Fibroblast of pulmonary artery (primary cell): ENCODE measurements around the gene AJUBA.
"Not testable (repeated sequence)": the region's sequence is repeated elsewhere in the genome, so short reads cannot be mapped to it uniquely, and the experiment has no call there.

ENCODE experiments used
- DNase-seq: peaks from one replicate; pipeline ENCODE4 v3.0.0-alpha.2; 2010; ENCODE audit warnings: low read depth
- H3K4me3 ChIP-seq: replicated peaks from 2 replicates; pipeline ENCODE4 v1.5.1; 2011; ENCODE audit warnings: low read depth, mild to moderate bottlenecking, control low read depth, low read length, moderate library complexity
- TF ChIP-seq, protein P1 (sequence below): IDR thresholded peaks from 2 replicates; pipeline ENCODE4 v1.5.1; 2011; ENCODE audit warnings: mild to moderate bottlenecking, control low read depth, low read length, inconsistent platforms; ENCODE audit errors: missing control alignments

AJUBA gene

GRCh38 chr14:23015618-23016017, 33.3 kb upstream of the AJUBA start:
- no peak for DNase-seq
- TF ChIP-seq, protein P1, sequence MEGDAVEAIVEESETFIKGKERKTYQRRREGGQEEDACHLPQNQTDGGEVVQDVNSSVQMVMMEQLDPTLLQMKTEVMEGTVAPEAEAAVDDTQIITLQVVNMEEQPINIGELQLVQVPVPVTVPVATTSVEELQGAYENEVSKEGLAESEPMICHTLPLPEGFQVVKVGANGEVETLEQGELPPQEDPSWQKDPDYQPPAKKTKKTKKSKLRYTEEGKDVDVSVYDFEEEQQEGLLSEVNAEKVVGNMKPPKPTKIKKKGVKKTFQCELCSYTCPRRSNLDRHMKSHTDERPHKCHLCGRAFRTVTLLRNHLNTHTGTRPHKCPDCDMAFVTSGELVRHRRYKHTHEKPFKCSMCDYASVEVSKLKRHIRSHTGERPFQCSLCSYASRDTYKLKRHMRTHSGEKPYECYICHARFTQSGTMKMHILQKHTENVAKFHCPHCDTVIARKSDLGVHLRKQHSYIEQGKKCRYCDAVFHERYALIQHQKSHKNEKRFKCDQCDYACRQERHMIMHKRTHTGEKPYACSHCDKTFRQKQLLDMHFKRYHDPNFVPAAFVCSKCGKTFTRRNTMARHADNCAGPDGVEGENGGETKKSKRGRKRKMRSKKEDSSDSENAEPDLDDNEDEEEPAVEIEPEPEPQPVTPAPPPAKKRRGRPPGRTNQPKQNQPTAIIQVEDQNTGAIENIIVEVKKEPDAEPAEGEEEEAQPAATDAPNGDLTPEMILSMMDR: no peak
- no peak overlapping the region for H3K4me3 ChIP-seq

DNA sequence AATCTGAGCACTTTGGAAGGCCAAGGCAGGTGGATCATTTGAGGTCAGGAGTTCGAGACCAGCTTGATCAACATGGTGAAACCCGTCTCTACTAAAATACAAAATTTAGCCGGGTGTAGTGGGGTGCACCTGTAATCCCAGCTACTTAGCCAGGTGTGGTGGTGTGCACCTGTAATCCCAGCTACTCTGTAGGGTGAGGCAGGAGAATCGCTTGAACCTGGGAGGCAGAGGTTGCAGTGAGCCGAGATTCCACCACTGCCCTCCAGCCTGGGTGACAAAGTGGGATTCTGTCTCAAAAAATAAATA, 31.4 kb upstream of the AJUBA start:
- H3K4me3 ChIP-seq, DNase-seq: not testable (repeated sequence)

GRCh38 chr14:23013054-23013748, 30.9 kb upstream of the AJUBA start:
- no peak for DNase-seq
- TF ChIP-seq, protein P1: no peak
- H3K4me3 ChIP-seq: no peak overlapping the region

DNA sequence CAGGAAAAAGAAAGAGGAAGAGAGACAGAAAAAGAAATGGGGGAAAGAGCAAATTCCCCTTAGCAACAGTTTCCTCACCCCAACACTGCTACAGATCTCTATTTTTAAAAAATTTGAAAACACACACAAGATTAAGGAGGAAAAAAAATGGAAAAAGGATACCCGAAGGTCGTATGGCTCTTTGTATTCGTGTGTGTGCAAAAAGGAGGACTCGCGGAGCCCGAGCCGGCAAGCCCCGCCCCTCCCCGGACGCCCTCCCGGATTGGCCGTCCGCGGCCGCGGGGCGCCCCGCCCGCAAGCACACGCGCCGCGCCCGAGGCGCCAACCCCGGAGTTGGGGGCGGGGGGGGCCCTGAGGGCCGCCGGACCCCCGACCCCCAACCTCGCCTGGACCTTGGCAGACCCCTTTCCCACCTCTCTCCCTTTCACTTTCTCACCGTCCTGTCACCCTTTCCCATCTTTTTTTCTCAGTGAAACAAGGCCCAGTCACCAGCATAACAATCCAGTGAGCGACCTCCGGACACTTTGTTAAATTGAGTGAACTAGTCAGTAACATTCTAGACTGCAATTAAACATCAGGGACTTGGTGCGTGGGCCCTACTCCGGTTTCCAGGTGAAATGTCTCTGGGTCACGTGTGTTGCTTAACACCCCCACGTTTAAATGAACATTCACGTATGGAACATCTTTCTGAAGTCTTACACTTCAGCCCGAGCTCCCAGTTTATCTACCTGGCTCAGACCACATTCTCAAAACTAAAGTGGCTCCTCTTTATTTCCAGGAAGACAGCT, 27.8 kb upstream of the AJUBA start, which contains the start of gene C14orf93:
Gene C14orf93 (minus strand): TSS at position 205 of the 788 bp plus-strand sequence. CDS start 11,120 bp downstream, outside the sequence.
- peak within 1 kb of the TSS; percentile 53 for H3K4me3 ChIP-seq
- TF ChIP-seq, protein P1: no peak
- DNase-seq: peak; percentile 59

GRCh38 chr14:23009483-23009938, 27.2 kb upstream of the AJUBA start:
- H3K4me3 ChIP-seq: peak overlapping the region; percentile 53
- no peak for DNase-seq
- TF ChIP-seq, protein P1: no peak

DNA sequence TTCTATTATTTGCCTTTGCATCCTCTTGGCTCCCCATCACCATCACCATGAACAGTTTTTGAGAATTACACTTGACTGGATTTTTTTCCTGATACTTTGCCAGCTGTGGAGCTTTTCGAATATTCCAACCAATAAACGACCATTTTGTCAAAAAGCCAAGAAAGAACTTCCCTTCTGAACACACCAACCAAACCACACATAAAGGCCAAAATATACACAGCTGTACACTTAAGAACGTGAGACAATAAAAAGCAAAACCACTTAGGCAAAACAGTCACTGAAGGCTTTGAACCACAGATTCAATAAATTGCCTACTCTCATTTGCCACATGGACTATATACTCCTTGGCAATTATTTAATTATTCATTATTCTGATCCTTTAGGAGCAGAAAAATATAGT, 26.5 kb upstream of the AJUBA start:
- TF ChIP-seq, protein P1: no peak
- no peak for DNase-seq
- no peak overlapping the region for H3K4me3 ChIP-seq

- TF ChIP-seq, protein P1: peak; percentile 33
- peak; percentile 99 for DNase-seq
- H3K4me3 ChIP-seq: peak overlapping the region; percentile 78
Observed at GRCh38 chr14:23006544-23007419, 24.4 kb upstream of the AJUBA start.
